ENCODE data around the gene ADAT3.

Gene ADAT3

DNA sequence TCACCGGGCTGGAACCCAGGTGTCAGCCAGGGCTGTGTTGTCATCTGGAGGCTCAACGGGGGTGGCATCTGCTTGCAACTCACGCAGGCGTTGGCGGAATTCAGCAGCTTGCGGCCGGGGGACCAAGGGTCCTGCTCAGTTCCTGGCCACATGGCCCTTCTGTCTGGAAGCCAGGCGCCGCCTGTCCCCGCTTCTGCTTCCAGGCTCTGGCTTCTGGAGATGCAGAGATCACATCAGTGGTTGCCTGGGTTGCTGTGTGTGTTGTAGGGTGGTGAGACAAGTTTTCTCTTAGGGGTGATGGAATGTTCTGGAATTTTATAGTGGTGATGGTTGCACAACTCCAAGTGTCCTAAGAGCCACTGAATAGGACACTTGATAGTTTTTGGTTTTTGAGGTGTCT lies 5.0 kb downstream of the ADAT3 start:
- H3K36me3 ChIP-seq (ENCODE audit: low read depth), result peaks cover 9% of the 10 kb centered on the region; the same call in 1 of the 2 replicates
- ATAC-seq (ENCODE audit: low read depth) (no peak), DNase-seq (ENCODE audit: low spot score) (no peak)
- H3K4me1 ChIP-seq (ENCODE audit: insufficient read depth, poor library complexity, severe bottlenecking), result peaks cover 6% of the 10 kb centered on the region
- H3K27me3 ChIP-seq (ENCODE audit: insufficient read depth, poor library complexity, severe bottlenecking), result no peaks in the 10 kb centered on the region
- TF ChIP-seq, protein P1, sequence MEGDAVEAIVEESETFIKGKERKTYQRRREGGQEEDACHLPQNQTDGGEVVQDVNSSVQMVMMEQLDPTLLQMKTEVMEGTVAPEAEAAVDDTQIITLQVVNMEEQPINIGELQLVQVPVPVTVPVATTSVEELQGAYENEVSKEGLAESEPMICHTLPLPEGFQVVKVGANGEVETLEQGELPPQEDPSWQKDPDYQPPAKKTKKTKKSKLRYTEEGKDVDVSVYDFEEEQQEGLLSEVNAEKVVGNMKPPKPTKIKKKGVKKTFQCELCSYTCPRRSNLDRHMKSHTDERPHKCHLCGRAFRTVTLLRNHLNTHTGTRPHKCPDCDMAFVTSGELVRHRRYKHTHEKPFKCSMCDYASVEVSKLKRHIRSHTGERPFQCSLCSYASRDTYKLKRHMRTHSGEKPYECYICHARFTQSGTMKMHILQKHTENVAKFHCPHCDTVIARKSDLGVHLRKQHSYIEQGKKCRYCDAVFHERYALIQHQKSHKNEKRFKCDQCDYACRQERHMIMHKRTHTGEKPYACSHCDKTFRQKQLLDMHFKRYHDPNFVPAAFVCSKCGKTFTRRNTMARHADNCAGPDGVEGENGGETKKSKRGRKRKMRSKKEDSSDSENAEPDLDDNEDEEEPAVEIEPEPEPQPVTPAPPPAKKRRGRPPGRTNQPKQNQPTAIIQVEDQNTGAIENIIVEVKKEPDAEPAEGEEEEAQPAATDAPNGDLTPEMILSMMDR (IDR thresholded peaks at IDR 0.05; ENCODE audit: poor library complexity, severe bottlenecking), result no peak
- H3K27ac ChIP-seq (ENCODE audit: poor library complexity, severe bottlenecking), result no peak overlapping the region
- no peak overlapping the region for H3K4me3 ChIP-seq (ENCODE audit: severe bottlenecking)
- H3K9me3 ChIP-seq (ENCODE audit: severe bottlenecking), result no peaks in the 10 kb centered on the region

DNA sequence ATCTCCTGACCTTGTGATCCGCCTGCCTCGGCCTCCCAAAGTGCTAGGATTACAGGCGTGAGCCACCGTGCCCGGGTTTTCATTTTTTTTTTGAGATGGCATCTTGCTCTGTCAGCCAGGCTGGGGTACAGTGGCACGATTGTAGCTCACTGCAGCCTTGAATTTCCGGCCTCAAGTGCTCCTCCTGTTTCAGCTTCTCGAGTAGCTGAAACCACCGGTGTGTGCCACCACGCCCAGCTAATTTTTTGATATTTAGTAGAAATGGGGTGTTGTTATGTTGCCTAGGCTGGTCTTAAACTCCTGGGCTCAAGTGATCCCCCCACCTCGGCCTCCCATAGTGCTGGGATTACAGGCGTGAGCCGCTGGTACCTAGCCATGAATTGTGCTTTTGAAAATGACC lies 5.9 kb downstream of the ADAT3 start:
- no peak for ATAC-seq (ENCODE audit: low read depth)
- peaks cover 6% of the 10 kb centered on the region for H3K4me1 ChIP-seq (ENCODE audit: insufficient read depth, poor library complexity, severe bottlenecking)
- no peaks in the 10 kb centered on the region for H3K9me3 ChIP-seq (ENCODE audit: severe bottlenecking)
- peaks cover 7% of the 10 kb centered on the region; the same call in 1 of the 2 replicates for H3K36me3 ChIP-seq (ENCODE audit: low read depth)
- no peak overlapping the region for H3K4me3 ChIP-seq (ENCODE audit: severe bottlenecking)
- TF ChIP-seq, protein P1 (IDR thresholded peaks at IDR 0.05; ENCODE audit: poor library complexity, severe bottlenecking), result no peak
- H3K27ac ChIP-seq (ENCODE audit: poor library complexity, severe bottlenecking), result no peak overlapping the region
- DNase-seq (ENCODE audit: low spot score), result no peak
- no peaks in the 10 kb centered on the region for H3K27me3 ChIP-seq (ENCODE audit: insufficient read depth, poor library complexity, severe bottlenecking)

DNA sequence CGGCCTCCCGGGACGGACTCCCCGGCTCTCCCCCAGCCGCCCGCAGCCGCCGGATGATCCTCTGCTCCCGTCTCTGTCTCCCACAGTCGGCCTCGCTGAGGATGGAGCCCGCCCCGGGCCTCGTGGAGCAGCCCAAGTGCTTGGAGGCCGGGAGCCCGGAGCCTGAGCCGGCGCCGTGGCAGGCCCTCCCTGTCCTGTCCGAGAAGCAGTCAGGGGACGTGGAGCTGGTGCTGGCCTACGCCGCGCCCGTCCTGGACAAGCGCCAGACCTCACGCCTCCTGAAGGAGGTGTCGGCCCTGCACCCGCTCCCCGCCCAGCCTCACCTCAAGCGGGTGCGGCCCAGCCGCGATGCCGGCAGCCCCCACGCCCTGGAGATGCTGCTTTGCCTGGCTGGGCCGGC lies 6.8 kb downstream of the ADAT3 start:
- H3K27ac ChIP-seq (ENCODE audit: poor library complexity, severe bottlenecking), result no peak overlapping the region
- TF ChIP-seq, protein P1 (IDR thresholded peaks at IDR 0.05; ENCODE audit: poor library complexity, severe bottlenecking), result no peak
- 0 out of 2 replicates have a peak, but pooled peaks cover 3% of the 10 kb centered on the region for H3K36me3 ChIP-seq (ENCODE audit: low read depth)
- no peaks in the 10 kb centered on the region for H3K9me3 ChIP-seq (ENCODE audit: severe bottlenecking)
- H3K4me3 ChIP-seq (ENCODE audit: severe bottlenecking), result no peak overlapping the region
- H3K4me1 ChIP-seq (ENCODE audit: insufficient read depth, poor library complexity, severe bottlenecking), result peaks cover 6% of the 10 kb centered on the region
- H3K27me3 ChIP-seq (ENCODE audit: insufficient read depth, poor library complexity, severe bottlenecking), result no peaks in the 10 kb centered on the region
- DNase-seq (ENCODE audit: low spot score) (no peak), ATAC-seq (ENCODE audit: low read depth) (no peak)

DNA sequence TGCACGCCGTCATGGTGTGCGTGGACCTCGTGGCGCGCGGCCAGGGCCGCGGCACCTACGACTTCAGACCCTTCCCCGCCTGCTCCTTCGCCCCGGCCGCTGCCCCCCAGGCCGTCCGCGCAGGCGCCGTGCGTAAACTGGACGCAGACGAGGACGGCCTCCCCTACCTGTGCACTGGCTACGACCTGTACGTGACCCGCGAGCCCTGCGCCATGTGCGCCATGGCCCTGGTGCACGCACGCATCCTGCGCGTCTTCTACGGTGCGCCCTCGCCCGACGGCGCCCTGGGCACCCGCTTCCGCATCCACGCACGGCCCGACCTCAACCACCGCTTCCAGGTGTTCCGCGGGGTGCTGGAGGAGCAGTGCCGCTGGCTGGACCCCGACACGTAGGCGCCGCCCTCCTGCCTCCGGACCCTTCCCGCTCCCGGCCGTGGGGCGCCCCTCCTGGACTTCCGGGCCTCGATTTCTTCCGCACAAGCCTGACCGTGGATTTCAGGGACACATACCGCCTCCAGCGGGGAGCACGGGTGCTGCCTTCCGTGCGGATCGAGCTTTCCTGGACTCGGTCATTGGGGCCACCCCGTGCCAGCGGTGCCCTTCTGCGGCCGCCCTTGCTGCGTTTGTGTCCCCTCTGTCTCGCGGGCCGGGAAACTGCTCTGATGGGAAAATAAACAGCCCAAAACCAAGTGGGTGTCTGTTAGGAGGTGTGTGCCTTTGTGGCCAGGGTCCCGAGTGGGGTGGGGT lies 7.7 kb downstream of the ADAT3 start:
- ATAC-seq (ENCODE audit: low read depth), result no peak
- Histone ChIP-seq H3K36me3 (ENCODE audit: low read depth) (peaks cover 6% of the 10 kb centered on the region; the same call in 1 of the 2 replicates), H3K27me3 (ENCODE audit: insufficient read depth, poor library complexity, severe bottlenecking) (no peaks in the 10 kb centered on the region), H3K9me3 (ENCODE audit: severe bottlenecking) (no peaks in the 10 kb centered on the region), H3K4me3 (ENCODE audit: severe bottlenecking) (no peak overlapping the region), H3K4me1 (ENCODE audit: insufficient read depth, poor library complexity, severe bottlenecking) (peaks cover 6% of the 10 kb centered on the region), H3K27ac (ENCODE audit: poor library complexity, severe bottlenecking) (no peak overlapping the region)
- TF ChIP-seq, protein P1 (IDR thresholded peaks at IDR 0.05; ENCODE audit: poor library complexity, severe bottlenecking), result no peak
- DNase-seq (ENCODE audit: low spot score), result no peak
